Peyer's patch (tissue), 4 donors: ENCODE results near the gene RYK. TPM values are rescaled to one million over a fixed set of nuclear protein-coding genes. Genes with fewer than 3 reads are reported as not detected.

Source experiments
- DNase-seq, 3 donors: peaks; one replicate each; pipeline ENCODE4 v3.0.0-alpha.2; 2017 to 2019
- H3K27ac ChIP-seq, 4 donors: fragments of 200-600 bp; sonication (generic); one replicate each; pipeline ENCODE4 v1.5.1; 2016 to 2019
- H3K27me3 ChIP-seq, 2 donors: fragments of 200-600 bp; sonication (generic); one replicate each; pipeline ENCODE4 v1.5.1; 2019
- H3K36me3 ChIP-seq, 3 donors: fragments of 200-600 bp; sonication (generic); one replicate each; pipeline ENCODE4 v1.5.1; 2016 to 2019
- H3K4me1 ChIP-seq, 4 donors: fragments of 200-600 bp; sonication (generic); one replicate each; pipeline ENCODE4 v1.5.1; 2016 to 2019
- H3K4me3 ChIP-seq, 4 donors: fragments of 200-600 bp; sonication (generic); 1 replicate in 3 of 4; 2 replicates in 1 of 4; pipeline ENCODE4 v1.5.1; 2016 to 2019; ENCODE audit warnings: mild to moderate bottlenecking in 1 of 4
- H3K9me3 ChIP-seq, 4 donors: fragments of 200-600 bp; sonication (generic); one replicate each; pipeline ENCODE4 v1.5.1; 2016 to 2019; ENCODE audit warnings: mild to moderate bottlenecking in 1 of 4
- POLR2A ChIP-seq, 2 donors: fragments of 450-650 bp; IDR thresholded peaks; one replicate each; pipeline ENCODE4 v1.5.1; 2017; ENCODE audit warnings: antibody characterized with exemption in 2 of 2, mild to moderate bottlenecking in 2 of 2, moderate library complexity in 2 of 2
- total RNA-seq, 4 donors: library from RNA; depleted of rRNA; stranded (reverse); fragments of >200 nt; gene quantifications; one replicate each; pipeline ENCODE4 v1.1.0, GENCODE V29; 2016
- TF ChIP-seq, protein P1 (sequence below), 6 experiments: fragments of 450-650 bp in 4 of 6; fragments of 200-600 bp in 2 of 6; sonication (generic) in 1 of 6; IDR thresholded peaks; one replicate each; pipeline ENCODE4 v1.5.1; 2017 to 2019; ENCODE audit warnings: antibody characterized with exemption in 6 of 6, mild to moderate bottlenecking in 3 of 6, moderate library complexity in 1 of 6

RYK gene
- total RNA-seq, 4 donors from 2014 or later: 24.3 to 71.4 (median 38.2) TPM

DNA sequence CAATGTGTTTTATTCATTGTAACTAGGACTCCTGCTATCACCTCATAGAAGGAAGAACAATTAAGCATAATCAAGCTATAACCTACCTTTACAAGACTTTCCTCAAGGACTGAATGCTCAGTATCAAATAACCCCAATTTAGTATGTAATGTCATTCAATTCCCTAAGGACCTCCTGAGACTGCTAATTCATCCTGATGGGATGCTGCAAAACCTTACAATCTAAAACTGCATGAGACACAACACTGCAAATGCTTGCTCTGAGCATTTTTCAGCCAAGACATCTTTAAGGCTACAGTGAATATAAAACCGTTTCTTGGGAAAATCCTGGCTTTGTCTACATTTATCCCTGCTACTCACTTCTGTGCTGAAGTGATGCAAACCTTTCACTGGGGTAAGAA is 69.9 kb downstream of the RYK start:
- Histone ChIP-seq H3K27ac (no peak overlapping the region), H3K4me3 (no peak overlapping the region), H3K4me1 (no peaks in the 10 kb centered on the region), H3K27me3 (no peaks in the 10 kb centered on the region), H3K36me3 (peaks cover 0 to 31% (median 0%) of the 10 kb centered on the region in 3 donors), H3K9me3 (no peaks in the 10 kb centered on the region)
- DNase-seq: no peak
- TF ChIP-seq POLR2A (IDR thresholded peaks at IDR 0.05): no peak
- TF ChIP-seq, protein P1, sequence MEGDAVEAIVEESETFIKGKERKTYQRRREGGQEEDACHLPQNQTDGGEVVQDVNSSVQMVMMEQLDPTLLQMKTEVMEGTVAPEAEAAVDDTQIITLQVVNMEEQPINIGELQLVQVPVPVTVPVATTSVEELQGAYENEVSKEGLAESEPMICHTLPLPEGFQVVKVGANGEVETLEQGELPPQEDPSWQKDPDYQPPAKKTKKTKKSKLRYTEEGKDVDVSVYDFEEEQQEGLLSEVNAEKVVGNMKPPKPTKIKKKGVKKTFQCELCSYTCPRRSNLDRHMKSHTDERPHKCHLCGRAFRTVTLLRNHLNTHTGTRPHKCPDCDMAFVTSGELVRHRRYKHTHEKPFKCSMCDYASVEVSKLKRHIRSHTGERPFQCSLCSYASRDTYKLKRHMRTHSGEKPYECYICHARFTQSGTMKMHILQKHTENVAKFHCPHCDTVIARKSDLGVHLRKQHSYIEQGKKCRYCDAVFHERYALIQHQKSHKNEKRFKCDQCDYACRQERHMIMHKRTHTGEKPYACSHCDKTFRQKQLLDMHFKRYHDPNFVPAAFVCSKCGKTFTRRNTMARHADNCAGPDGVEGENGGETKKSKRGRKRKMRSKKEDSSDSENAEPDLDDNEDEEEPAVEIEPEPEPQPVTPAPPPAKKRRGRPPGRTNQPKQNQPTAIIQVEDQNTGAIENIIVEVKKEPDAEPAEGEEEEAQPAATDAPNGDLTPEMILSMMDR (IDR thresholded peaks at IDR 0.05): no peak

DNA sequence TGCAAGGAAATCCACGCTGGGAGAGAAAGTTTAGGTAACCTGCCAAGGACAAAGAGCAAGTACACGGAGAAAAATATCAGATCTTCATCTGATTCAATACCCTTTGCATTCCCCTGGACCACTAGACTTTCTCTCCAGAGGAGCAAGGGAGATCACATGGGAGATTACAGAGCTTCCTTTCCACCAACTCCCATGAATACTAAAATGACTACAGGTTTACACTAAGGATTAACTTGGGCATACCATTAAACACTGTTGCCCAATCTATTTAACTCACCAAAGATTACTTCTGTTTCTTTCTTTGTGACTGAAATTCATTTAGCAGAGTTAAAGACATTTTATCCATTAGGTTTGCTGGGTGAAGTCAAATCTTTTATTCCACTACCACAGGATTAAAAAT is 71.2 kb downstream of the RYK start:
- H3K9me3 ChIP-seq: no peaks in the 10 kb centered on the region
- no peak for DNase-seq
- H3K4me1 ChIP-seq: no peaks in the 10 kb centered on the region
- TF ChIP-seq, protein P1 (IDR thresholded peaks at IDR 0.05): no peak
- TF ChIP-seq POLR2A (IDR thresholded peaks at IDR 0.05): no peak
- H3K27ac ChIP-seq: no peak overlapping the region
- no peak overlapping the region for H3K4me3 ChIP-seq
- H3K36me3 ChIP-seq: peaks cover 0 to 43% (median 2%) of the 10 kb centered on the region in 3 donors
- H3K27me3 ChIP-seq: no peaks in the 10 kb centered on the region

DNA sequence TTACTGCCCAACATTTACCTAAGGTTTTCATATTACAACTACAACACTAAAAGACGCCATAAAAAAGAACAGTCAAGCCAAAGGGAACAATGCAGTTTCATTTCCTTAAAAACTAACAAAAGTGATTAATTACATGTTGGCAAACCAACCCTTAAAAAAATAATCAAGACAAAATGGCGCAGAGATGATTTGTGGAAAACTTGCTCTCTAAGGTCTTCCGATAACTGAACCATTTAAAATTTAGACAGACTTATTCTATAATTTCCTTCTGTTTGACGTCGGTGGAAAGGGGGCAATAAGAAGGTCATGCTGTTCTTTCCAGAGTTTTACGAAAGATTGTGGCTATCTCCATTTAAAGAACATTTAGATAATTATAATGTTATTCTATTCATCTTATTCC is 87.6 kb downstream of the RYK start:
- Histone ChIP-seq H3K4me3 (no peak overlapping the region), H3K27ac (no peak overlapping the region), H3K4me1 (no peaks in the 10 kb centered on the region), H3K9me3 (no peaks in the 10 kb centered on the region), H3K27me3 (no peaks in the 10 kb centered on the region), H3K36me3 (peaks cover 0 to 27% (median 0%) of the 10 kb centered on the region in 3 donors)
- TF ChIP-seq POLR2A (IDR thresholded peaks at IDR 0.05): no peak
- TF ChIP-seq, protein P1 (IDR thresholded peaks at IDR 0.05): no peak
- no peak for DNase-seq

DNA sequence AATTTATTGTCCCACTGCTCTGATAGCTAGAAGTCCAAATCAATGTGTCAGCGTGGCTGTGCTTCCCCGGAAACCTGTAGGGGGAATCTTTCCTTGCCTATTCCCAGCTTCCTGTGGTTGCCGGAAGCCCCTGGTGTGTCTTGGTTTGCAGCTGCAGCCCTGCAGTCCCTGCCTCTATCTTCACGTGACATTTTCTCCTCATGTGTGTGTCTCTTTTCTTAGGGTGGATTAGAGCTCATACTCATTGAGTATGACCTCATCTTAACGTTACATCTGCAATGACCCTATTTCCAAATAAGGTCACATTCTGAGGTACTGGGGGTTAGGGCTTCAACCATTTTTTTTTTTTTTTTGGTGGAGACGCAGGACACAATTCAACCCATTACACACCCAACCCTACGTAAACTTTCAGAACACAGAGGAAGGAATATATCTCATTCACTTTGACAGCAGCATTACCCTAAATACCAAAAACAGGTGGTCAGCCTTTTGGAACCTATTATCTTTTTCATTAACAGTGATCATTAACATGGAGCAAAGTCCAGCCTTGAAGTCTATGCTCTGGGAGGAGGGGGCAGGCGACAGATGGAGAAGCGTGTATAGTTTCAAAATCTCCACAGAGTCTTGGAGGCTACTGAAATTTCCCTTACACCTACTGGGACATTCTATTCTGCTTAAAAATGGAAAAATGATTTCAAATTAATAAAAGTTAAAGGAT is 88.6 kb downstream of the RYK start:
- no peaks in the 10 kb centered on the region for H3K9me3 ChIP-seq
- no peaks in the 10 kb centered on the region for H3K27me3 ChIP-seq
- H3K4me1 ChIP-seq: no peaks in the 10 kb centered on the region
- no peak overlapping the region for H3K4me3 ChIP-seq
- peaks cover 0 to 37% (median 0%) of the 10 kb centered on the region in 3 donors for H3K36me3 ChIP-seq
- no peak for TF ChIP-seq POLR2A (IDR thresholded peaks at IDR 0.05)
- TF ChIP-seq, protein P1 (IDR thresholded peaks at IDR 0.05): no peak
- no peak for DNase-seq
- H3K27ac ChIP-seq: no peak overlapping the region

DNA sequence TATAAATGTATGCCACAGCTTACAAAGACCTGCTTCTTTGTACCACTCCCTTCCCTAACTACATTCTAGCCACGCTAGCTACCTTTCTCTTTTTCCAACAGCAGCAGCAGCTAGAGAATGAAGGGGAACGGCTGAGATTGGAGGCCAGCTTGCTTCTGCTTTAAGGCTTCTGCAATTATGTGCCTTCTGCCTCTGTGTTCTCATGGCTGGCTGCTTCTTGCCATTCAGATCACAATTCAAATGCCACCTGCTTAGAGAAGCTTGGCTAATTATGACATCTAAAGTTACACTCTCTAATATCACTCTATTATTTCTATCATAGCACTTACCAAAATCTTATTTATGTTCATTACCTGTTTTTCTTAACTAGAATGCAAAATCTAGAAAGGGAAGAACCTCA is 95.2 kb downstream of the RYK start:
- TF ChIP-seq, protein P1 (IDR thresholded peaks at IDR 0.05): no peak
- TF ChIP-seq POLR2A (IDR thresholded peaks at IDR 0.05): no peak
- H3K36me3 ChIP-seq: peaks cover 0 to 57% (median 0%) of the 10 kb centered on the region in 3 donors

More for the DNA sequence above, 95.2 kb downstream of the RYK start:
- Histone ChIP-seq H3K27ac (no peak overlapping the region), H3K27me3 (no peaks in the 10 kb centered on the region), H3K4me1 (no peaks in the 10 kb centered on the region), H3K9me3 (no peaks in the 10 kb centered on the region), H3K4me3 (no peak overlapping the region)
- no peak for DNase-seq
